Central memory CD8-positive, alpha-beta T cell (primary cell): ENCODE data around the gene LGALS3BP.
A peak's percentile ranks its signal among the peaks of the same experiment; 100 is the strongest.

Experiments
- ATAC-seq: fragments of 150-1000 bp; cut with Tn5 transposase; replicated peaks from 2 replicates; pipeline ENCODE4 v1.10.0; 2022; ENCODE audit warnings: mild to moderate bottlenecking, moderate FRiP score, moderate number of reproducible peaks; ENCODE audit not compliant: poor library complexity, severe bottlenecking; ENCODE audit errors: extremely low read depth
- DNase-seq, 2 donors: peaks; one replicate each; pipeline ENCODE4 v3.0.0; 2021; ENCODE audit warnings: low spot score in 2 of 2
- H3K27ac Mint-ChIP-seq: one replicate; pipeline ENCODE4 v1.8.0; 2022; ENCODE audit warnings: low read depth, mild to moderate bottlenecking, moderate library complexity, mixed read lengths
- H3K27me3 Mint-ChIP-seq: one replicate; pipeline ENCODE4 v1.8.0; 2022; ENCODE audit warnings: mixed read lengths
- H3K36me3 Mint-ChIP-seq: one replicate; pipeline ENCODE4 v1.8.0; 2022; ENCODE audit warnings: mild to moderate bottlenecking, moderate library complexity, mixed read lengths; ENCODE audit not compliant: insufficient read depth
- H3K4me1 Mint-ChIP-seq: one replicate; pipeline ENCODE4 v1.8.0; 2022; ENCODE audit warnings: mixed read lengths
- H3K4me3 Mint-ChIP-seq: one replicate; pipeline ENCODE4 v1.8.0; 2022; ENCODE audit warnings: mild to moderate bottlenecking, moderate library complexity, mixed read lengths
- H3K9me3 Mint-ChIP-seq: one replicate; pipeline ENCODE4 v1.8.0; 2022; ENCODE audit warnings: mixed read lengths

LGALS3BP gene

DNA sequence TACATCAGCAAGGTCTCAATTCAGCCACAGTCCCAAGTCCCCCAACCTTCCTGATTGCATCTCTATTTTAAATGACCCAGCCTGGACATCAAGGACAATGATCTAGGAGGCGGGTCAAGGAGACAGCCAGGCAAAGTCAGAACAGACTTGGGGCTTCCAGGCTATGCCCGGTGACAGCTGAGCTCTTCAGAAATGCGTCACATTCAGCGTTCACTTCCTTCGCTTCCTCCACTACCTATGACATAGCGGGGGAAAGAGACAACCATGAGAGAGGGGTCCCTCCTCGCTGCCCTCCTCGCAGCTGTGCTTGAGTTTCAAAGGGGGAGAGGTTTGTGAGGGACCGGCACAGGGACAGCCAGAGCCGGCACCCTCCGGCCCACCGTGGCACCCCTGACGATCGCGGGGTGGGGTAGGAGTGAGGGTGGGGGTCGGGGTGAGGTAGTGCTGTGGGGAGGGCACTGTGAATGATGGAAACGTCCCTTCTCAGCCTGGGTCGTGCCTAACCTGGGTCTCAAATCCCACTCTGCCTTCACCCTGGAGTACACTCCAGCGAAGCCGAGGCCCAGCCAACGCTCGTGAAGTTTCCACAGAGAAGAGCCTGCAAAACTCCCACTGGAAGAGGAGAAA, 12.3 kb upstream of the LGALS3BP start:
- Mint-ChIP-seq H3K9me3 (no peaks in the 10 kb centered on the region), H3K4me3 (no peak overlapping the region), H3K27me3 (no peaks in the 10 kb centered on the region), H3K27ac (no peak overlapping the region), H3K4me1 (peaks cover 11% of the 10 kb centered on the region), H3K36me3 (peaks cover 27% of the 10 kb centered on the region)
- no peak for ATAC-seq
- no peak for DNase-seq

DNA sequence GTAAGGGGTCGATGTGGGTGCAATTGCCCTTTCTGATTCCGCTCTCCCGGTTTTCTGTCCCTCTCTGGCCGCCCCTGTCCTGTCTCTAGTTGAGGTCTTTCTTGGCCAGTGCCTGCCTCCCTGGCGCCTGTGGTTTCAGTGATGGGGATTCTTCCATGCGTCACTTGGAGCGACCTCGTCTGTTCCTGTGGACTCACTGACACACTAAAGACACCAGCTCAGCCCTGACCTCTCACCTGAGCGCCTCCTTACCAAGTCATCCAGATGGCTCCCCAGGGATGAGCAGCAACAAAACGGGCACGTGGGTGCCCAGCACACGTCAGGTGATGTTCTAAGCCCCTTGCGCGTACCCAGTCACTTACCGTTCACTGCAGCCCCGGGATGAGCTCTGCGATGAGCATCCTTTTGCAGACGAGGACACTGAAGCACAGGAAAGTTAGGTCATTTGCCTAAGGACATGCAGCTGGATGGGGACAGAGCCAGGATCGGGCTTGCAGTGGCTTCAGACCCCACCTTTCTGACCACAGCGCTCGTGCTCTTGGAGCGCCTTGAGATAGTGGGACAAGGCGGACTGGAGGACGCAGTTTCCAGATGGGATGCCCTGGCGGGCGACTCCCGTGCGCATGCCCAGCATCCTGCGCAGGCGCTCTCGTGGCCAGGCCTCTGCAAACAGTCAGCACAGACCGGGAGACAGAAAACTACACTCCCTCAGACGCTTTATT, 11.5 kb upstream of the LGALS3BP start:
- Mint-ChIP-seq H3K36me3 (peaks cover 21% of the 10 kb centered on the region), H3K27me3 (no peaks in the 10 kb centered on the region), H3K9me3 (no peaks in the 10 kb centered on the region), H3K4me1 (peaks cover 14% of the 10 kb centered on the region), H3K27ac (no peak overlapping the region), H3K4me3 (no peak overlapping the region)
- DNase-seq (no peak), ATAC-seq (no peak)

DNA sequence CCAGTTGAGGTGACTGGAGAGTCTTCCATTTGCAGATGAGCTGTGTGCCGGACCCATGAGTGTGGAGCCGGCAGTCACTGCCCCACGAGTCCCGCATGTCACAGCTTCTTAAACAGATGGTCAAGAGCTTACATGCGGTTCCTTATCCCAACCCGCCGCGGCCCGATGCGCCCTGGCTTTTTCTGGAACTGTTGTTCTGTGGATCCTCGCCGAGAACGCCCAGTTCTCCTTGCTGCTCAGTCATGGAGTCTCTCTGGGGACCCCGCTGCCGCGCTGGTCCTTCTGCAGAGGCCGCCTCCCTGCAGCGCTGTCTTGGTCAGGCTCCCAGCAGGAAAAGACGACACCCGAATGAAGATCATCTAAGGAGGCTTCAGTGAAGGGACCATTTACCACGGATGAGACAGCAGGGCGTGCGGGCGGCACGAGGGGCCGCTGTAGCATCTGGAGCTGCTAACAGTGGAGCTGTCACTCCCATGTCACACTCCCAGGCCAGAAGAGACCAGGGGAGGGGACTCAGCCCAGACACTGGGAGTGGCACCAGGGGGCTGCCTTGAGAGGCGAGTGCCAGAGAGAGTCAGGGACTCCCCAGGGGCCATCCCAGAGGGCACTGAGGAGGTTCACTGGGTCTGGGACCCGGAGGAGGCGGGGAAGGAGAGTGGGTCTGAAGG, 10.8 kb upstream of the LGALS3BP start:
- no peak overlapping the region for H3K4me3 Mint-ChIP-seq
- peaks cover 18% of the 10 kb centered on the region for H3K4me1 Mint-ChIP-seq
- H3K27ac Mint-ChIP-seq, result no peak overlapping the region
- no peak for DNase-seq
- no peaks in the 10 kb centered on the region for H3K27me3 Mint-ChIP-seq
- no peak for ATAC-seq
- no peaks in the 10 kb centered on the region for H3K9me3 Mint-ChIP-seq
- H3K36me3 Mint-ChIP-seq, result peaks cover 15% of the 10 kb centered on the region

DNA sequence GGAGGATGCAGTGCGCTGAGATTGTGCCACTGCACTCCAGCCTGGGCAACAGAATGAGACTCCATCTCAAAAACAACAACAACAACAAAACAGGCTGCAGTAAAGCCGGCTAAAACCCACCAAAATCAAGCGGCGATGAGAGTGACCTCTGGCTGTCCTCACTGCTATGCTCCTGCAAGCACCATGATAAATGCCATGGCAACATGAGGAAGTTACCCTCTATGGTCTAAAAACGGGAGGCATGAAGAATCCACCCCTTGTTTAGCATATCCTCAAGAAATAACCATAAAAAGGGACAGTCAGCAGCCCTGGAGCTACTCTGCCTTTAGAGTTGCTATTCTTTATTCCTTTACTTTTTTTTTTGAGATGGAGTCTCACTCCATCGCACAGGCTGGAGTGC, 8.4 kb upstream of the LGALS3BP start:
- no peak overlapping the region for H3K27ac Mint-ChIP-seq
- H3K9me3 Mint-ChIP-seq, result no peaks in the 10 kb centered on the region
- no peak overlapping the region for H3K4me3 Mint-ChIP-seq

DNA sequence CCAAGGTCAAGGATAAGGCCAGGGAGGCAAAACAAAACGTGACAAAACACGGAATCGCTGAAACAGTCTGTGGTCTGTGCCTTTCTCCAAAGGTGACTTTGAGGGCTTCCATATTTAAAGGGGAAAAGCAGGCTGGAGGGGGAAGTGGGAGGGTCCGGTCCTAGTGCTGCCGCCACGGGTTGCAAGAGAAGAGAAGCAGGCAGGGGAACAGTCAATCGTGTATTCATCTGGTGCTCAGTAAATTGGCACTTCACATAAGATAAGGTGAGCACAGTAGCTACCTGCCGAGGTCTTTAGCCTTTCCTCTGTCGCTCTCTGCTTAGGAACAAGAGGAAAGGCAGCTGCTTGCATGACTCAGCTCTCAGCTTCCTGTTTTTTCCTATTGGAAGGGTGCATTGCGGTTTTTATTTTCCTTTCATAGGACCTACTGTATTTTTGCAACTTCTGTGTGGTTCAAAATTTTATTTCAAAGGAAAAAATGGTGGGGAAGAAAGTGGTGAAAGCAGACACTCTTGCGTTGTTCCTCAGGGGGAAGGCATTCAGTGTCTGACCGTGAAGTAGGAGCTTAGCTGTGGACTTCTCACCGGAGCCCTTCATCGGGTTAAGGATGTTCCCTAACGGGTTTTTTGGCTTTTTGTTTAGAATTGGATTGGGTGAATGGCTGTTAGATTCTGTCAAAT, 7.1 kb upstream of the LGALS3BP start:
- Mint-ChIP-seq H3K4me1 (peaks cover 12% of the 10 kb centered on the region), H3K27ac (no peak overlapping the region), H3K4me3 (no peak overlapping the region), H3K27me3 (no peaks in the 10 kb centered on the region), H3K9me3 (no peaks in the 10 kb centered on the region), H3K36me3 (peaks cover 9% of the 10 kb centered on the region)
- no peak for ATAC-seq
- no peak for DNase-seq

More for the DNA sequence above, 8.4 kb upstream of the LGALS3BP start:
- DNase-seq (no peak), ATAC-seq (no peak)
- H3K27me3 Mint-ChIP-seq, result no peaks in the 10 kb centered on the region
- H3K36me3 Mint-ChIP-seq, result peaks cover 11% of the 10 kb centered on the region
- peaks cover 17% of the 10 kb centered on the region for H3K4me1 Mint-ChIP-seq

DNA sequence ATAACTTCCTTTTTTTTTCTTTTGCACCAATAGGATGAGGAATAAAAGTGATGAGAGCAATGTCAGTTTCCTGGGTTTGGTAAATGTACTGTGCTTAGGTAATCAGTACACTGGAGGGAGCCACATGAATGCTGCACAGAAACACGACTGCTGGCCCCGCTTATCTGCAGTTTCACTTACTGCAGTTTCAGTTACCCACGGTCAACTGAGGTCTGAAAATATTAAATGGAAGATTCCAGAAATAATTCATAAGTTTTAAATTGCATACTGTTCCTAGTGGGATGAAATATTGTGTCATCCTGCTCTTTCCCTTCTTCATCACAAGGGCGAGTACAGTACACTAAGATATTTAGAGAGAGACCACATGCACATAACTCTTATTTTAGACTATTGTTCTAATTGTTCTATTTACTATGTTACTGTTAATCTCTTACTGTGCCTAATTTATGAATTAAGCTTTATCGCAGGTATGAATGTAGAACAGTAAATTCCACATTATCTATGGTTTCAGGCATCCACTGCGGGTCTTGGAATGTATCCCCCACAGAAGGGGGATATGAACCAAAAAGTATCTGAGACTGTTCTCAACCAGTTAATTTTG, 6.4 kb upstream of the LGALS3BP start:
- no peak for ATAC-seq
- no peak overlapping the region for H3K27ac Mint-ChIP-seq
- H3K9me3 Mint-ChIP-seq, result no peaks in the 10 kb centered on the region
- H3K27me3 Mint-ChIP-seq, result no peaks in the 10 kb centered on the region
- no peak overlapping the region for H3K4me3 Mint-ChIP-seq
- peaks cover 12% of the 10 kb centered on the region for H3K4me1 Mint-ChIP-seq
- no peak for DNase-seq
- H3K36me3 Mint-ChIP-seq, result peaks cover 5% of the 10 kb centered on the region

DNA sequence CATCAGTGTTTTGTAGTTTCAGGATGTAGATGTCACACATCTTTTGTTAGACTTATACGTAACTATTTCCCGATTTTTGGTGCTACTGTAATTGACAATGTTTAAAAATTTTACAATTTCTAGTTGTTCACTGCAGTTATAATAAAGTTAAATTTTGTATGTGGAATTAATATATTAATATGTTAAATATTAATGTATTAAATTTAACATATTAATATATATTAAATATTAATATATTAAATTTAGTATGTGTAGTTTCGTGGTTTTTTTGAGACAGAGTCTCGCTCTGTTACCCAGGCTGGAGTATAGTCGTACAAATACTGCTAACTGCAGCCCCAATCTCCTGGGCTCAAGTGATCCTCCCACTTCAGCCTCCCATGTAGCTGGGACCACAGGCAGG, 5.7 kb upstream of the LGALS3BP start:
- no peak for ATAC-seq

DNA sequence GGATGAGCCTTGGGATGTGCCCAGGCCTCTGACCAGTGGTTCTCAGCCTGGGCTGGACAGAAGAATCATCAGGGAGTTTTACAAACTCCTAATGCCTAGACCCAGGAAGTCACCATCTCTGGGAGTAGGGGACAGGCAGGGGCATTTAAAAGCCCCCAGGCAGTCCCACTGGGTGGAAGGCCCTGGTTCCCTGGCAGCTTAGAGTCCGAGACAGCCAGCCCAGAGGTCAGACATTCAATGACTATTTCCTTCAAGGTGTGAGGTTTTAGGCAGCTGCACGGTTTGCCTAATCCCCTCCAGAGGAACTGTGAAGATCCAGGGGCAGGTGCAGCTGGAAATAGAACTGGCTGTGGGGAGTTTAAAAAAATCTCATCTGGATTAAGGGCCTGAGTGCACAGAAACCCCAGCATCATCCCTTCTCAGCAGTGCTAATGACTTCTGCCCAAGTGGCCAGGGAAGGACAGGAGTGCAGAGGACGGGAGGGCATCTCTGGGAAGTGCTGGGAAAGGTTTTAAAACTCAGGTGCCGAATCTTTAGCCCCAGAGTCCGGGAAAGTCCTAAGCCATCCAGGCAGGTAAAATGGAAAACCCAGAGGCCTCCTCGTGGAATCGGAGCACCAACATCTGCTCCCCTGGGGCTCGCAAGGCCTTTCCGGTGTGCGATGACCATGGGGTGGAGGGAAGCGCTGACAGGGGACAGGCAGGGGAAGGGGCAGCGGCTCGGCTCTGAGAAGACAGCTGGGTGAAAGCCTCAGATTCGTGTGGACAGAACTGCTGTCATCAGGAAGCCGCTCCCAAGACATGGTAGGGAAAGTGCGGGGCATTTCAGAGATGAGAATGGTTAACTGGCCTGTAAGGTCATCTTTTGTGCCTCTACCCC, 1.5 kb upstream of the LGALS3BP start:
- Mint-ChIP-seq H3K4me1 (peaks cover 14% of the 10 kb centered on the region), H3K27ac (no peak overlapping the region), H3K36me3 (peaks cover 3% of the 10 kb centered on the region), H3K9me3 (no peaks in the 10 kb centered on the region), H3K4me3 (no peak overlapping the region), H3K27me3 (no peaks in the 10 kb centered on the region)
- ATAC-seq (no peak), DNase-seq (no peak)

More for the DNA sequence above, 5.7 kb upstream of the LGALS3BP start:
- peaks cover 12% of the 10 kb centered on the region for H3K4me1 Mint-ChIP-seq
- H3K36me3 Mint-ChIP-seq, result peaks cover 2% of the 10 kb centered on the region
- H3K27ac Mint-ChIP-seq, result no peak overlapping the region
- no peak for DNase-seq
- no peak overlapping the region for H3K4me3 Mint-ChIP-seq
- no peaks in the 10 kb centered on the region for H3K27me3 Mint-ChIP-seq
- H3K9me3 Mint-ChIP-seq, result no peaks in the 10 kb centered on the region

DNA sequence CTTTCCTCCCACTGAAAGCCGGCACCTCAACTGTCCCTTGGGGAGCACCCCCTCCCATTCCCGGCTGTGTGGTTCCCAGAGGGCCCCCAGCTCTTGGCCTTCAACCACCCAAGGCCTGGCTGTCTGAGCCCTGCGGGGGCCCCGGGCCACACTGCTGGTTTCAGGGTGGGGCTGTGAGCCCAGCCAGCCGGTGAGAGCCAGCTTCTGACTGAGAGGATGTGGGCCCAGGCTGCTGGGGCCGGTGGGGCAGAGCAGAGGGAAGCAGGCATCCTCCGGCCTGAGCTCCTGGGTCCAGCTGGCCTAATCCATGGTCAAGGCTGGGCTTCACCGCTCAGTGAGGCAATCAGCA, 875 bp upstream of the LGALS3BP start:
- H3K27ac Mint-ChIP-seq, result no peak overlapping the region
- ATAC-seq (no peak), DNase-seq (no peak)
- H3K36me3 Mint-ChIP-seq, result peaks cover 6% of the 10 kb centered on the region
- H3K9me3 Mint-ChIP-seq, result no peaks in the 10 kb centered on the region
- peaks cover 9% of the 10 kb centered on the region for H3K4me1 Mint-ChIP-seq
- H3K4me3 Mint-ChIP-seq, result no peak overlapping the region
- no peaks in the 10 kb centered on the region for H3K27me3 Mint-ChIP-seq

DNA sequence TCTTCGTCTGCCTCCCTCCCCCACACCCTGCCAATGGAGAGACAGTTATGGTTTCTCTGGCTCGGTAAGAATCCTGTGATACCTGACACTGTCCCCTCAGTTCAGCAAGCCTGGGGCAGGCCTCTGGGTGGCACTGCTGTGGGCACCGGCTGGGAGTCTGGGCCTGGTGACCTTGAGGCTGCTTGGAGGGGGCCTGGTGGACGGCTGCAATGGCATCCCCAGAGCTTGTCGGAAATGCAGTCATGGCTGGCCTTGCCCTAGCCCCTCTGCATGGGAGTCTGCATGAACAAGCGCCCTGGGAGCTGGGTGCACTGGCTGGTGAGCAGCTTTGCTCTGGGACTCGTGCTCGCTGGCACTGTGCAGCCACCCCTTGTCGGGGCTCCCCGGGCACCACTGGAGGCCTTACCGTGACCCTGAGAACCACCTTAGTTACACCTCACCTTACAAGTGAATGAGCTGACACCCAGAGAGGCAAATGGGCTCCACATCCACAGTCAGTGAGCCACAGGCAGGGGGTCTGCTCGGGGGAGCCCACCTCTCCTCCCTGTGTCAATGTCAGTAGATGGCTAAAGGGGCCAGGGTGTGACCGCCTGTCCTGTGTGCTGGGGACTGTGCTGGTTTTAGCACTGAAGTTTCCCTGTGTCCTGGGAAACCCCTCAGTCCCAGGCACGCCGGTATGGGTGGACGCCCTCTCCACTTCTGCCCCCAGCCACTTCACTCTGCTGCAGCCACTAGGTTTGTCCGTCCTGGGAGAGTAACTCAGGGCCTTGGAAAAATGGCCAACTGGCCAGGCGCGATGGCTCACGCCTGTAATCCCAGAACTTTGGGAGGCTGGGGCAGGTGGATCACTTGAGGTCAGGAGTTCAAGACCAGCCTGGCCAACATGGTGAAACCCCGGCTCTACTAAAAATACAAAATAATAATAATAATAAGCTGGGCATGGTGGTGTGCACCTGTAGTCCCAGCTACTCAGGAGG, 1.4 kb downstream of the LGALS3BP start:
- Mint-ChIP-seq H3K27me3 (no peaks in the 10 kb centered on the region), H3K4me3 (peak overlapping the region; percentile 69), H3K9me3 (no peaks in the 10 kb centered on the region), H3K4me1 (peaks cover 9% of the 10 kb centered on the region), H3K27ac (peak overlapping the region; percentile 70), H3K36me3 (peaks cover 6% of the 10 kb centered on the region)
- no peak for ATAC-seq
- no peak for DNase-seq

DNA sequence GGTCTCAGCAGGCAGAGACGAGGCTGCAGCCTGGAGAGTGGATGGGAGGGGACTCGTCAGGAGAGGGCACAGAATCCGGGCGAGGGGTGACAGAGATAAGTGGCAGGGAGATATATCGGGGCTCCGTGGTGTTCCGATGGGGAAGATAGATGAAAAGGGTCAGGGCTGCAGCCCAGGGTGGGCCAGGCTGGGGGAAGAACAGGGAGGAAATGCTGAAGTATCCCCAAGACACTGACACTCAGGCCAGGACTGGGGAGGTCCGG, 2.1 kb downstream of the LGALS3BP start:
- H3K27ac Mint-ChIP-seq, result peak overlapping the region; percentile 70
- H3K9me3 Mint-ChIP-seq, result no peaks in the 10 kb centered on the region
- H3K4me1 Mint-ChIP-seq, result peaks cover 9% of the 10 kb centered on the region
- H3K4me3 Mint-ChIP-seq, result peak overlapping the region; percentile 69
- peaks cover 6% of the 10 kb centered on the region for H3K36me3 Mint-ChIP-seq
- DNase-seq (no peak), ATAC-seq (no peak)
- H3K27me3 Mint-ChIP-seq, result no peaks in the 10 kb centered on the region
